GM12875 (cell line): ENCODE data around the gene HDAC4.

Experiments used
- H3K4me3 ChIP-seq: one replicate; pipeline ENCODE4 v1.5.1; 2011; ENCODE audit warnings: low read depth, low read length, control low read depth
- TF ChIP-seq, protein P1 (sequence below): IDR thresholded peaks from 2 replicates; pipeline ENCODE4 v1.5.1; 2011; ENCODE audit warnings: low read depth, mild to moderate bottlenecking, control low read depth, inconsistent platforms, low read length, moderate library complexity, borderline replicate concordance; ENCODE audit not compliant: insufficient read depth

HDAC4 gene

DNA sequence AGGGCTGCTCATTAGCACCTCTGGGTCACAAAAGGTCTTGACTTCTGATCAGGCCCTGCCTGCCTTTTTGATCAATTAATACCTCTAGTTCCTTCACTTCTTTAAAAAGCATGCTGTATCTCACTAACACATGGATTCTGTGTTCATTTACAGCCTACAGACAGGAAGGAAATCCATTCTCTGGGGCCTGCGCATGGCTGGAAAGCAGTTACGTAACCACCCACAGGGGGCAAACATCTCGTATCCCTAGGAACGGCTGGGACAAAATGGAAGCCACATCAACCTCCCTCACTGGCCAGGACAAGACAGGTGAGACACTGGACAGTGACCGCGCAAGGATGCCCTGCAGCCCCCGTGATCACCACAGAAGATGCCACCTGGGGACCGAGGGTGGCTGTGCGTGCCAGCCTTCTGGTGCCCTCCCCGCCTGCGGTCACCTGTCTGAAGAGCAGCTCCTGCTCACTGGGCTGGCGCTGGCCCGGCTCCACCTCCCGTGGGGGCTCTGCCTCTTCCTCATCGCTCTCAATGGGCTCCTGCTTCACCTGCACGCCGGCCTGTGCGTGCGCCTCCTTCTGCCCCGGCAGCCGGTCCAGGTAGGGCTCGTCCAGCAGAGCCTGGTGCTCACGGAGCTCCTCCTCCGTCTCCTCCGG is 286.1 kb downstream of the HDAC4 start:
- TF ChIP-seq, protein P1, sequence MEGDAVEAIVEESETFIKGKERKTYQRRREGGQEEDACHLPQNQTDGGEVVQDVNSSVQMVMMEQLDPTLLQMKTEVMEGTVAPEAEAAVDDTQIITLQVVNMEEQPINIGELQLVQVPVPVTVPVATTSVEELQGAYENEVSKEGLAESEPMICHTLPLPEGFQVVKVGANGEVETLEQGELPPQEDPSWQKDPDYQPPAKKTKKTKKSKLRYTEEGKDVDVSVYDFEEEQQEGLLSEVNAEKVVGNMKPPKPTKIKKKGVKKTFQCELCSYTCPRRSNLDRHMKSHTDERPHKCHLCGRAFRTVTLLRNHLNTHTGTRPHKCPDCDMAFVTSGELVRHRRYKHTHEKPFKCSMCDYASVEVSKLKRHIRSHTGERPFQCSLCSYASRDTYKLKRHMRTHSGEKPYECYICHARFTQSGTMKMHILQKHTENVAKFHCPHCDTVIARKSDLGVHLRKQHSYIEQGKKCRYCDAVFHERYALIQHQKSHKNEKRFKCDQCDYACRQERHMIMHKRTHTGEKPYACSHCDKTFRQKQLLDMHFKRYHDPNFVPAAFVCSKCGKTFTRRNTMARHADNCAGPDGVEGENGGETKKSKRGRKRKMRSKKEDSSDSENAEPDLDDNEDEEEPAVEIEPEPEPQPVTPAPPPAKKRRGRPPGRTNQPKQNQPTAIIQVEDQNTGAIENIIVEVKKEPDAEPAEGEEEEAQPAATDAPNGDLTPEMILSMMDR = no peak
- H3K4me3 ChIP-seq = no peak overlapping the region

GRCh38 chr2:239114119-239114581 is 286.7 kb downstream of the HDAC4 start:
- no peak overlapping the region for H3K4me3 ChIP-seq
- TF ChIP-seq, protein P1 = no peak

DNA sequence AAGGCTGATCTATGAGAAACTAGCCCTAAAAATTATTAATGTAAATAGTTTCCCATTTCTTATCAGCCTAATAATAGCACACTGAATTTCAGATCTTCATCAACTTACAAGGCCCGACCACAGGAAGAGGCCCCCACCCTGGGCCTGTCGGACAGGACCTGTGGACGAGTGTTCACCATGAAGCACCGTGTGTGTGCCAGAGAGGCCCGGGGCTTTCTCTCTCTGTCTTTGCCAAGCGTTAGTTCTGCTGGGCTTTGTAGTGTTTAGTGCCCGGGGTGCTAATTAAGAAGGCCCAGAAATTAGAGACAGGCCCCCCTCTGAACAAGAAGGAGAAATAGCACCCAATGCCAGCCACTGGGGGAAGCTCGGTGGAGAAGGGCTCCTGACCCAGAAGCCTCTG is 287.2 kb downstream of the HDAC4 start:
- TF ChIP-seq, protein P1 = no peak
- H3K4me3 ChIP-seq = no peak overlapping the region

- TF ChIP-seq, protein P1 = no peak
Measured at GRCh38 chr2:239113171-239113570, 287.6 kb downstream of the HDAC4 start.

GRCh38 chr2:239112127-239112774 is 288.6 kb downstream of the HDAC4 start:
- TF ChIP-seq, protein P1 = no peak
- H3K4me3 ChIP-seq = no peak overlapping the region

More at GRCh38 chr2:239113171-239113570, 287.6 kb downstream of the HDAC4 start:
- H3K4me3 ChIP-seq = no peak overlapping the region

- TF ChIP-seq, protein P1 = no peak
- no peak overlapping the region for H3K4me3 ChIP-seq
Measured at GRCh38 chr2:239111401-239112100, 289.3 kb downstream of the HDAC4 start.

GRCh38 chr2:239110595-239111048 is 290.2 kb downstream of the HDAC4 start:
- TF ChIP-seq, protein P1 = no peak
- no peak overlapping the region for H3K4me3 ChIP-seq
